DMS114 treated with DMSO at 0.1 percent for 48 hours (cell line): ENCODE measurements around the gene ARMC3.
"Not testable (repeated sequence)": the region's sequence is repeated elsewhere in the genome, so short reads cannot be mapped to it uniquely, and the experiment has no call there.

Experiments
- DNase-seq: peaks from one replicate; lab custom pipeline; 2025; ENCODE audit not compliant: unreplicated experiment; lab: John Stamatoyannopoulos, UW

Gene ARMC3

DNA sequence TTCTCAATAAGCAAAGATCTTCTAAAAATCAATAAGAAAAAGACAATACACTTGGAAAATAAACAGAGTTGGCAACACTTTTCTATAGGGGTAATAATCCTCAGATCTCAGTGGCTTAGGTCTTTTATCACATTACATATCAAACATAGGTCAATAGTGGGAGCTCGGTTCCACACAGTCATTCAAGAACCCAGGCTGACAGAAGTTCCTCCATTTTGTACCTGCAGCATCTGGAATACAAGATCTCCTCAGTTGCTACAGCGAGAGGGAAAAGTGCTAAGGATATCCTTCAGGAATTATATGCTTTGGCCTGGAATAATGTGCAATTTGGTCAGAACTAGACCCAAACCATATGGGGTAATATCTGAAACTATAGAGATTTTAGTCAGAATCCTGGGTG, 112.1 kb downstream of the ARMC3 start:
- DNase-seq, result no peak

- no peak for DNase-seq
Measured at GRCh38 chr10:23046027-23046426, 118.2 kb downstream of the ARMC3 start.

GRCh38 chr10:23047201-23048050, 119.6 kb downstream of the ARMC3 start:
- DNase-seq, result no peak

DNA sequence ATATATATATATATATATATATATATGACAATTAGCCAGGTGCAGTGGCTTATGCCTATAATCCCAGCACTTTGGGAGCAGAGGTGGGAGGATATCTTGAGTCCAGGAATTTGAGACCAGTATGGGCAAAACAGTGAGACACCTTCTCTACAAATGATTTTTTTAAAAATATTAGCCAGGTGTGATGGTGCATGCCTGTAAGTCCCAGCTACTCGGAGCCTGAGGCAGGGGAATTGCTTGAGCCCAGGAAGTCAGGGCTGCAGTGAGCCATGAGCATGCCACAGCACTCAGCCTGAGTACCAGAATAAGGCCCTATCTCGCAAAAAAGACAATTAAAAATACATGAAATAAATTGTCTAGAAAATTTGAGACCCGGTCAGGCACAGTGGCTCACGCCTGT, 120.3 kb downstream of the ARMC3 start:
- DNase-seq, result no peak

- DNase-seq, result no peak
Measured at GRCh38 chr10:23051278-23051677, 123.4 kb downstream of the ARMC3 start.

GRCh38 chr10:23051855-23052331, 124.0 kb downstream of the ARMC3 start:
- DNase-seq, result no peak

DNA sequence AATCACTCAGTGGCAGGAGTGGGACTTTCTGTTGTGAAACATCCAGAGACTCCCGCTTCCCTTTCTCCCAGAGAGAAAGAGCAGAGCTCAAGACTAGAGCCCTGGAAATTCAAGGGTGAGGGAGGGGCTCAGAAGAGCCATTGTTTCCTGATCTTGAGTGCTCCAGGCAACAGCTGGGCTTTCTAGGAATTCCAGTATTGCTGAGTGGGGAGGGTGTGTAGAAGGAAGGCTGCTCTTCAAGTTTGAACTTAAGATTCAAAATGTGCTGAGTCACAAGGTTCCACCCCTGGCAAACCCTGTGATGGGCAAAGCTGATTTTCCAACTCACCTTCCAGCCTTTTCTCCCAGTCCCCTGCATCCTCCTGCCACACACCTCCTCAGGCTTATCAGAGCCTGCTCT, 125.2 kb downstream of the ARMC3 start:
- DNase-seq, result no peak

- no peak for DNase-seq
Measured at GRCh38 chr10:23055424-23056185, 127.8 kb downstream of the ARMC3 start.

DNA sequence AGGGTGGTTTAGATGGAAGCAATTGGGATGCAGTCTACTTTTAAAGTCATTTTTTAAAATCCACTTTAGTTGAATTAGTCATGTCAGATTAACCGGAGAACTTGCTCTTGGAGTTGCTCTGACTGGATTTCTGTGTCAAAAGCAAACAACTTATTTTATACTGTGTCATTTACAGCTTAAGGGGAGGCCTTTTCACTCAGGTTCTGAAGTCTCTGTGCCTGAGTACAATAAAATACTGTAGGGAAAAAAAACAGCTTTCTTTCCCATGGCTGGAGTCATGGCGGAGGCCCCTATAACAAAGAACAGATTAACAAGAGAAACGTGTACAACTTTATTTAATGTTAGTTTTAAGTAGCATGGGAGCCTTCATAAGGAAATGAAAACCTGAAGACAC, 128.3 kb downstream of the ARMC3 start:
- no peak for DNase-seq

- no peak for DNase-seq
Measured at GRCh38 chr10:23058366-23058765, 130.5 kb downstream of the ARMC3 start.

GRCh38 chr10:23060918-23061317, 133.1 kb downstream of the ARMC3 start:
- no peak for DNase-seq

- DNase-seq, result no peak
Measured at GRCh38 chr10:23063045-23063972, 135.5 kb downstream of the ARMC3 start.

GRCh38 chr10:23063973-23064812, 136.3 kb downstream of the ARMC3 start:
- no peak for DNase-seq

GRCh38 chr10:23064813-23065114, 136.9 kb downstream of the ARMC3 start:
- DNase-seq, result not testable (repeated sequence)

DNA sequence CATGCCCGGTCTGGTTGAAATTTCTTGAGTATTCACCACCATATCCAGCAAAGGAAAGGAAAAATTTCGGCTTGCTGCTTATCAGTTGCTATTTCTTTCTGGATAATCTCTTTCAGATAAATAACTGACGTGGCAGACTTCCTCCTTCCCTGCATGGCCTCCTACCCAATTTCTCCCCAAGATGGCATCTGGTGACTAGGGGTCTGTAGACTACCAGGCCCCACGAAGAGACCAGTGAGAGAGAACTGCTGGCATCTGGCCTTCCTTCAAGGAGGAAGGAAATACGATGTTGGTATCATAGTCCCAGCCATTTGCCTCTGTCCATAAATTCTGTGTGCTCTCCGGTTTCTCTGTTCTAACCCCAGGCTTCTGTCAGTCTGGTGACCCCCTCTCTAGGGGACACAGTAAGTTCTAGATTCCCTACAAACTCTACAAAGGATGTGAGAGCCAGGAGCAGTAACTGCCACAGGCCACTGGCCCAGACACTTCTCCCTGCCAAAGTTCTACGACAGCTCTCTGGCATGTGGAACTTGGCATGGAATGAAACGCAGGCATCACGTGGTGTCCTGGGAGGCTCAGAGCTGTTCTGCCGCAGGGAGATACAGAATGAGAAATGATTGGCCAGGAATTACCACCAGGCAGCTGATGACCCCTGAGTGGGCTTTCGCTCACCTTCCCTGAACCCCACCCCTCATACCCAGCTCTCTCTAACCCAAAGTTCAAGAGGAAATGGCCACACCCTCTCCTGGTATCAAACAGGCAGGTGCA, 137.5 kb downstream of the ARMC3 start:
- no peak for DNase-seq

DNA sequence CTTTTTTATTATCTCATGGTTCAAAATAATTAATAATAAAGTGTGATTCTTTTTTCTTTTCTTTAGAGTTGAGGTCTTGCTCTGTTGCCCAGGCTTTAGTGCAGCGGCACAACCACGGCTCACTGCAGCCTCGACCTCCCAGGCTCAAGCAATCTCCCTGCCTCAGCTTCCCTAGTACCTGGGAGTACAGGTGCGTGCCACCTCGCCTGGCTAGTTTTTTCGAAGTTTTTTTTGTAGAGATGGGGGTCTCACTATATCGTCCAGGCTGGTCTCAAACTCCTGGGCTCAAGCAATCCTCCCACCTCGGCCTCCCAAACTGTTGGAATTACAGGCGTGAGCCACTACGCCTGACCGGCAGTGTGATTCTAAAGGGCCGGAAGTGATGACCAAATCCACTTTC, 139.5 kb downstream of the ARMC3 start:
- DNase-seq, result no peak

- DNase-seq, result peak; percentile 45
Measured at GRCh38 chr10:23067939-23068775, 140.3 kb downstream of the ARMC3 start.

- no peak for DNase-seq
Measured at GRCh38 chr10:23069019-23069815, 141.4 kb downstream of the ARMC3 start.
